NCI-H226 (cell line): ENCODE measurements around the gene OLFM2.
A peak's percentile ranks its signal among the peaks of the same experiment; 100 is the strongest.
"Not testable (repeated sequence)": the region's sequence is repeated elsewhere in the genome, so short reads cannot be mapped to it uniquely, and the experiment has no call there.

Experiments
- DNase-seq: peaks from one replicate; pipeline ENCODE4 v3.0.0-alpha.2; 2015

The OLFM2 gene

DNA sequence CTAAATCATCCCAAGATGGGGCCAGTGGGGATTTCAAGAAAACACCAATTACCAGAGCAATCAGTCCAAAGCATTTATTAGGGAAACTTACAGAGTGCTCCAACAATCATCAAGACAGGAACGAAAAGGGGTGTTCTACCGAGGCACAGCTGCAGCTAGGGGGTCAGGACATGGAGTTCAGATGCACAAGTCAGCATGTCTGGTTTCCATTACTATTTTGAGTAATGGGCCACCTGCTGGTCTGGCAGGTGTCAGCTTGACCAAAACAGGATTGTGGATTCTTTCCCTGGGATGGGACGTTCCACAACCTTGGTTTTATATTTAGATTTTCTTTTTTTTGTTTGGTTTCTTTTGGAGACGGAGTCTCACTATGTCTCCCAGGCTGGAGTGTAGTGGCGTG is 112.5 kb downstream of the OLFM2 start:
- no peak for DNase-seq

DNA sequence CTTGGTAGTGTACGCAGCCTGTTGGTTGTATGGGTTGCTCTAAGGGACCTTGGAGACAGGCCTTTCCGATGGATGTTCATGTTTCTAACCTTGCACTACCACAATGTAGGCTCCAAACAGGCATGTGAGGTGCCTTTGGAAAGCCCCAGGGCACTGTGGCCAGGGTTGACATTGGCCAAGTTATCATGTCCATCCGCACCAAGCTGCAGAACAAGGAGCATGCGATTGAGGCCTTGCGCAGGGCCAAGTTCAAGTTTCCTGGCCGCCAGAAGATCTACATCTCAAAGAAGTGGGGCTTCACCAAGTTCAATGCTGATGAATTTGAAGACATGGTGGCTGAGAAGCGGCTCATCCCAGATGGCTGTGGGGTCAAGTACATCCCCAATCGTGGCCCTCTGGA is 116.3 kb downstream of the OLFM2 start:
- DNase-seq, result not testable (repeated sequence)

DNA sequence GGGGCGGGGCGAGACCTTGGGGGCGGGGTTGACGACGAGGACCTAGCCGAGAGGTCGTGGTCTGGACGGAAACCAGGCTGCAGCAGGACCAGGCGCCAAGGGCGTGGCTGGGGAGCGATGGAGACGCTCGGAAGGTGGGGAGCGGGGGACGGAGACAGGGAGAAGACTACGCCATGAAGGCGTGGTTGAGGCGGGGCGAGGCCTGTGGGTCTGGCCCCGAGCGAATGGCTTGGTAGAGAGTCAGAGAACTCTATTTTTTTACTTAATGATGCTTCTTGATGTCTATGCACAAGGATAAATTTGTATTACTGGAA is 116.8 kb downstream of the OLFM2 start:
- DNase-seq, result no peak

DNA sequence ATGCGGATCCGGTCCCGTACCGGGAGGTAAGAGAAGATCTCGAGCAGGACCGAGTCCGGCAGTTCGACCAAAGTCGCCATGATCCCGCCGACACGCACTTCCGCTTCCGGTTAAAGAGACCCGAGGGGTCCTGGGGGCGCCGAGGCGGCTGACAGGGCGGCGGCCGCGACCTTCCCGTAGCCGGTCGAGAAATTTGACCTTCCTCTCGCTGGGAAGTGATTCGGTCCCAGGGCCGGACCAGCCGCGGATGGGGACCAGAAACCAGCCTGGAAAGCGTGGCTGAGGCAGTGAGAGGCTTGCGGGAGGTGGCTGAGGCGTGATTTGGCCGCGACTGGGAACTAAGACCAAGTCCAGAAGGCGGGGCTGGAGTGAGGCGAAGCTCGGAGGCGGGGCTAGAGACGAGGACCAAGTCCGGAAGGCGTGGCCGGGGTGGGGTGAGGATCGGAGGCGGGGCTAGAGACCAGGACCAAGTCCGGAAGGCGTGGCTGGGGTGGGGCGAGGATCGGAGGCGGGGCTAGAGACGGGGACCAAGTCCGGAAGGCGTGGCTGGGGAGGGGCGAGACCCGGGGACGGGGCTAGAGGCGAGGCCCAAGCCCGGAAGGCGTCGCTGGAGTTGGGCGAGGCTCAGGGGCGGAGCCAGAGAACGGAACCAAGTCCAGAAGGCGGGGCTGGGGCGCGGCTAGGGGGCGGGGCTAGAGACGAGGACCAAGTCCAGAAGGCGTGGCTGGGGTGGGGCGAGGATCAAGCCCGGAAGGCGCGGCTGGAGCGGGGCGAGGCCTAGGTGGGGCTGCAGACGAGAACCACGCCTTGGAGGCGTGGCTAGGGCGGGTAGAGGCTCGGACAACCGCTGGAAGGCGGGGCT is 117.3 kb downstream of the OLFM2 start, which contains the start of gene FBXL12:
Gene FBXL12, minus strand, starts transcription at position 346 of the 862 bp plus-strand sequence. Its CDS starts 266 bp downstream, at position 80.
- DNase-seq, result peak; percentile 97

DNA sequence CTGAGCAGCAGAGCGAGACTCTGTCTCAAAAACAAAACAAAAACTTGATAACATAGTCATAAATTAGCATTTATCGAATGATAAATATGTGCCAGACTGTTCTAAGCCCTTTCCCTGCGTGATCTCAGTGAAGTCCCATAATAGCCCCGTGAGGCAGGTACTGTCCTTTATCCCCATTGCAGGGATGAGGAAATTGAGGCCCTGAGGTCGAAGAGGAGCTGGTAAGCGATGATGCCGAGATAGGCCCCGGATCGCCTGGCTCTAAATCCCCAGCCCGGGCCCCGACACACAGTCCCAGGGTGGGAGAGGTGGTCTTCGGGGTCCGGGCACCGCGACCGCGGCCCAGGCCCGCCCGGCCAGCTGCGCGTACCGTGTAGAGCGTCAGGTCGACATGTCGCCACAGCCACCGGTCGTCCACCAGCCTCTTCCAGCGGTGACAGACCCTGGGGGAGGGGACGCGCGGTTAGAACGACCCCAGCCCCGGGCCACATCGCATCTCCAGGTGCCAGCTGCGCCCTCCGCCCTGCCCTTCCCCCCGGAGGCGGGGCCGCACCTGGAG is 118.1 kb downstream of the OLFM2 start:
- DNase-seq, result no peak

DNA sequence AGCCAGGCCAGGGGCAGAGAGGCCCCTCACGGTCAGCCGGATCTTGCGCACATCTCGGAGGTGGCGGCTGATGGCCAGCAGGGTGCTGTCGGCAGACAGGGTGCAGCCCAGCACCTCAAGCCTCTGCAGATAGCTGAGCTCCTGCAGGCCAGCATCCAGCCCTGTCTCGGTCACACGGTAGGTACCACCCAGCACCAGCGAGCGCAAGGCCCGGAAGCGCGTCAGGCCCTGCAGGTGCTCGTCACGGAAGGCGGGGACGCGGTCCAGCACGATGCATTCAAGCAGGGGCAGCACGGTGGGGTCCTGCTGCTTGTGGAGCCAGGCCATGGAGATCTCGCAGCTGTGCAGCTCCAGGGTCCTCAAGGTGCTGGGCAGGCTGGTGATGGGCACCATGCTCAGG is 125.2 kb downstream of the OLFM2 start:
- DNase-seq, result no peak

DNA sequence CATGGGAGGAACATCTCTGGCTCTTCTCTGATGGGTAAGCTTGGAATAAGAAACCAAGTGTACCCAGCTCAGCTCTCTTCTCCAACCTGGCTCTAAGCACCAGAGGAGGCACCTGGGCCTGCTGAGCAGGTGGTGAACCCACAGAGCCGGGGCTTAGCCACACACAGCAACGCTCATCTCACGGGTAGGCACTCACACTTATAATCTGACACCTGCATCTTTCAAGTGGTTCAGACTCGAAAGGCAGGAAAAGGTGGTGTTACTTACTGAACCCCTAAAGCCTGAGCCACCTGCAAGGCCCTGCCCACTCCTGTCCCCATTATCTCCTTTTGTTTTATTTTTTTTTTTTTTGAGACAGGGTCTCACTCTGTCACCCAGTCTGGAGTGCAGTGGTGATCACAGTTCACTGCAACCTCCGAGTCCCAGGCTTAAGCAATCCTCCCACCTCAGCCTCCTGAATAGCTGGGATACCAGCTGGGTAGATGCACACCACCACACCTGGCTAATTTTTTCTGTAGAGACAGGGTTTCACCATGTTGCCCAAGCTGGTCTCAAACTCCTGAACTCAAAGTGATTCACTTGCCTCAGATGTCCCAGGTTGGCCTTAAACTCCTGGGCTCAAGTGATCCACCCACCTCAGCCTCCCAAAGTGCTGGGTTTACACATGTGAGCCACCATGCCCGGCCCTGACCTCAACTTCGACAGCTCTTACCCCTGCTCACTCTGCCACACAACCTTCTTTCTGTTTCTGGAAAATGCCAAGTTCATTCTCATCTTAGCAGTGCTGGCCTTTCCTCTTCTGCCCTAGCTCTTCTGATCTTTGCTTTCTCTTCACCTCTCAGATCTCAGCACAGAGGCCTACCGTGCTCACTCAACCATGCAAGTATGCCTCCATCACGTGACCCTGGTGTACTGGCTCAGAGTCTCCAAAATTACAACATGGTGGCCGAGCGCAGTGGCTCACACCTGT is 127.2 kb downstream of the OLFM2 start:
- no peak for DNase-seq

DNA sequence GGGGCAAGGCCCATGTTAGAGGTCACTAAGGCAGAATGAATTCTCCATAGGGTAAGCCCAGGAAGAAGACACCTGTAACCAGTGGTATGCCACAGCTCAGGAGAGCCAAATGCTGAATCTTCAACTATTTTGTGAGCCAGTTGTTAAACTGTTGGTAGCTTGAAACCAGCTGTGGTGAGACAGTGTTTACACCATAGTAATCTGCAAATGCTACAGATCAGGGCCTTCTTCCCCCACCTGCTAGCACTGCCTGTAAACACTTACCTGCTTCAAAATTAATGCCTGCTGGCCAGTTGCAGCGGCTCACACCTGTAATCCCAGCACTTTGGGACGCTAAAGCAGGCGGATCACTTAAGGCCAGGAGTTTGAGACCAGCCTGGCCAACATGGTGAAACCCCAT is 129.5 kb downstream of the OLFM2 start:
- no peak for DNase-seq
